ENCODE results near the gene PDE6B. TPM values are rescaled to one million over a fixed set of nuclear protein-coding genes. Genes with fewer than 3 reads are reported as not detected.
"Not testable (repeated sequence)": the region's sequence is repeated elsewhere in the genome, so short reads cannot be mapped to it uniquely, and the experiment has no call there.

The PDE6B gene
- total RNA-seq, 1 donor from 2014 or later, result 3.9 TPM

DNA sequence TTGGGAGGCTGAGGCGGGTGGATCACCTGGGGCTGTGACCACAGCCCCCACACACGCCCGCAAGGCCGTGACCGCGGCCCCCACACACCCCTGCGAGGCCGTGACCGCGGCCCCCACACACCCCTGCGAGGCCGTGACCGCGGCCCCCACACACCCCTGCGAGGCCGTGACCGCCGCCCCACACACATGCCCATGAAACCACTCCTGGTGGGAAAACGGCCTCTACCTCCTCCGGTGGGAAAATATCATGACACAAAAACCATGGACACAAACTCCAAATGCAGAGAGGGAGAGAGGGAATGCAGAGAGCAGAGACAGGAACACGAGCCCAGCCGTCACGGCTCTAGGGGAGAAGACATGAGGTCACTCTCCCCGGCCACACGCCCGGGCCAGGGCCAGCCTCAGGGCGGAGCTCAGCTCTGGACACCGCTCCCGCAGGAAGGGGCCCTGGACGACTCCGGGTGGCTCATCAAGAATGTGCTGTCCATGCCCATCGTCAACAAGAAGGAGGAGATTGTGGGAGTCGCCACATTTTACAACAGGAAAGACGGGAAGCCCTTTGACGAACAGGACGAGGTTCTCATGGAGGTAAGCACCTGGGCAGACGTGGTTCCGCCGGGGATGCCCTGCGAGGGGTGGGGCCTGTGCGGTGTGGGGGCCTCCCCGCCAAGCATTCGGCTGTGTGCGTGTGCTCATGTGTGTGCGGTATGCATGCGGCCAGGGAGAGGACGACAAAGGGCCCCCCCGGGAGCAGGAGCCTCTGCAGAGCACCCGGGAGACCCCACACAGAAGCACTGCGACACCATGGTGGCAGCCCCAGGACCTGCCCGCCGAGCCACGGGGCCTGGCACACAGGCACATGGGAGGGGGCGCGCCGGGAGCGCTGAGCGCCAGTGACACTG is 31.3 kb downstream of the PDE6B start:
- DNase-seq (ENCODE audit: low read depth, low spot score), result no peak

DNA sequence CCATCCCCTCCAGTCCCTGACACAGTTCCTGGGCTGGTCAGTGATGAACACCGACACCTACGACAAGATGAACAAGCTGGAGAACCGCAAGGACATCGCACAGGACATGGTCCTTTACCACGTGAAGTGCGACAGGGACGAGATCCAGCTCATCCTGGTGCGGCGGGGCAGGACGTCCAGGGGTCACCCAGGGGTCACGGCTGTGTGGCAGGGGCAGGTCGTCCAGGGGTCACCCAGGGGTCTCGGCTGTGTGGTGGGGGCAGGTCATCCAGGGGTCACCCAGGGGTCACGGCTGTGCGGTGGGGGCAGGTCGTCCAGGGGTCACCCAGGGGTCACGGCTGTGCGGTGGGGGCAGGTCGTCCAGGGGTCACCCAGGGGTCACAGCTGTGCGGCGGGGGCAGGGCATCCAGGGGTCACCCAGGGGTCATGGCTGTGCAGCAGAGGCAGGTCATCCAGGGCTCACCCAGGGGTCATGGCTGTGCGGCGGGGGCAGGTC is 32.0 kb downstream of the PDE6B start:
- no peak for DNase-seq (ENCODE audit: low read depth, low spot score)

DNA sequence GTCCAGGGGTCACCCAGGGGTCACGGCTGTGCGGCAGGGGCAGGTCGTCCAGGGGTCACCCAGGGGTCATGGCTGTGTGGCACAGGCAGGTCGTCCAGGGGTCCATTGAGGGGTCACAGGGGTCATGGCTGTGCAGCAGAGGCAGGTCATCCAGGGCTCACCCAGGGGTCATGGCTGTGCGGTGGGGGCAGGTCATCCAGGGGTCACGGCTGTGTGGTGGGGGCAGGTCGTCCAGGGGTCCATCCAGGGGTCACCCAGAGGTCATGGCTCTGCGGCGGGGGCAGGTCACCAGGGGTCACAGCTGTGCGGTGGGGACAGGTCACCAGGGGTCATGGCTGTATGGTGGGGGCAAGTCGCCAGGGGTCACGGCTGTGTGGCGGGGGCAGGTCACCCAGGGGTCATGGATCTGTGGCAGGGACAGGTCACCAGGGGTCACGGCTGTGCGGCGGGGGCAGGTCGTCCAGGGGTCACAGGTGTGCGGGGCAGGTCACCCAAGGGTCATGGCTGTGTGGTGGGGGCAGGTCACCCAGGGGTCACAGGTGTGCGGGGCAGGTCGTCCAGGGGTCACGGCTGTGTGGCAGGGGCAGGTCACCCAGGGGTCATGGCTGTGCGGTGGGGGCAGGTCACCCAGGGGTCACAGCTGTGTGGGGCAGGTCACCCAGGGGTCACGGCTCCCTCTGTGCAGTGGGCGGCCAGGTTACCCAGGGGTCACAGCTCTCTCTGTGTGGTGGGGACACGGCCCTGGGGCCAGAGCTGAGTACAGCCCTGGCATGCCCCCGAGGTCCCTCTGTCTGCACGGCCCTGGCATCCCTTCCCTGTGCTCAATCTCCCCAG is 32.7 kb downstream of the PDE6B start:
- no peak for DNase-seq (ENCODE audit: low read depth, low spot score)

DNA sequence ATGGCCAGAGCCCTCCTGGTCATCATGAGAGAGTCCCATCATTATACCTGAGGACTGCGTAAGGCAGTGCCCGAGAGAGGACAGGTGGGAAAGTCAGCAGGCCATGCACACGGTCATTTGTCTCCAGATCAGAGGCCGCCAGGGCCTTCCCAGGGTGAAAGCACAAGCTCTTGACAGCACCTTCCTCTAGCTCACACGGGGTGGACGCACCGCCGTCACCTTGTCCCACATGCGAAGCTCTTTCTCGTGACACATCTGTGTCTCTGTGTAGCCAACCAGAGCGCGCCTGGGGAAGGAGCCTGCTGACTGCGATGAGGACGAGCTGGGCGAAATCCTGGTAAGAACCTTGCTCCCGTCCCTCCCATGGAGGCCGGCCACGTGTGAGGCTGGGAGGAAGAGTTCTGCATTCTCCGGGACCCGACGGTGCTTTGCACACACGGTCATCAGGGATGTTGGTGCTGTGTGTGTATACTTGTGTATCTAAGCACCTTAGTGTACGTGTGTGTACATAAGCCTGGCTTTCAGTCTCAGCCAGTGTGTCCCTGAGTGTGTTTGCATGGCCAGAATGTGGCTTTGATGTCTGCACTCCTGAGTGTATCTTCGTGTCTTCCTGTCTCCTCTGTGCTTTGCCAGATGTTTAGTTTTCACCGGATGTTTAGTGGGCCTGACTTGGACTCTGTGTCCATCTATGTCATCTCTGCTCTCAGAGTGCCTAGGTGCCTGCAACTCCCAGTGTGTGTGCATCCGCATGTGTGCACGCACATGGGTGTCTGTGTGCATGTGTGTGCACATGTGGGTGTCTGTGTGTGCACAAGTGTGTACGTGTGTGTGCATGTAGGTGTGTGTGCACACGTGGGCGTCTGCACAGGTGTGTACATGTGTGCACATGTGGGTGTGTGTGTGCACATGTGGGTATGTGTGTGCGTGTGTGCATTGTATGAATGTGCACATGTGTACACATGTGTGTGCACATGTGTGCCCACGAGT is 33.6 kb downstream of the PDE6B start:
- no peak for DNase-seq (ENCODE audit: low read depth, low spot score)

DNA sequence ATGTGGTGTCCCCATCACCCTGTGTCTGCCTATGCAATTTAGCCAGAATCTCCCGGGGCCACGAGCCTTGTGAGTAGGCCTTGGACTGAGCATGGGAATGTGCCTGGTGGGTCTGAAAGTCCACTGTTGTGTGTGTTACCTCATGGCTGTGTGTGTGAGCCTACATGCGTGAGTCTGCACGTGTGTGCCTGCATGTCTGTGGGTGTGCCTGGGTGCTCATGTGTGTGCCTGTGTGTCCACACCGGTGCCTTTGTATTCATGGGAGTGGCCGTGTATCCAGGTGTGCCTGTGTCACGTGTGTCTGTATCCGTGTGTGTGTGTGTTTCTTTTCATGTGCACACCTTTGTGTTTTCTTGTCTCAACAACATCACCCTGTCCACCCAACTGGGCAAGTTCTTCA is 34.5 kb downstream of the PDE6B start:
- DNase-seq (ENCODE audit: low read depth, low spot score), result no peak

DNA sequence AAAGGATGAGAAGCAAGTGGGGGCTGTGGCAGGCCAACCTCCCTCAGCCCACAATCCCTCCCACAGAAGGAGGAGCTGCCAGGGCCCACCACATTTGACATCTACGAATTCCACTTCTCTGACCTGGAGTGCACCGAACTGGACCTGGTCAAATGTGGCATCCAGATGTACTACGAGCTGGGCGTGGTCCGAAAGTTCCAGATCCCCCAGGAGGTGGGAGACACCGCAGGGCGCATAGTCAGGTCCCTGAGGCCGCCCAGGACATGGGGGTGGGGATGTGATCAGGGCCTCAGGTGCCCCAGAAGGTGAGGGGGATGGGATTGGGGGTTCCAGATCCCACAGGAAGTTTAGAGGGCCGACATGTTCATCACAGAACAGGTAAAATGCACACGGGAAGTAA is 35.0 kb downstream of the PDE6B start:
- DNase-seq (ENCODE audit: low read depth, low spot score), result no peak

DNA sequence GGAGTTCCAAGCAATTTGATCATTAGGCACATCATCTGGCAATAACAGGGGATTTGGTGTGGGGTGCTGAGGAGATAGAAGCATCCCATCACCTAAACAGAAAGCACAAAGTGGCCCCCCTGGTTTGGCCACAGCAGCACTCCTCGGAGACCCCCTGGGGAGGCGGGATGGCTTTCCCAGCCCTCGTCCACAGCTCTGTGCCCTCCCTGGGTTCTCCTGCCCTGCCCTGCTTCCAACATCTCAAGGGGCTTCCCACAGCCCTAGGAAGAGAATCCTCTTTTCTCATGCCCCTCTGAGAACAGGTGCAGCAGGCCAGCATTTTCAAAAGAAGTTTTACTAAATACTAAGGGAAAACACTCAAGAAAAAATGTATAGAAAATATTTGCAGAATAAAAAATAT is 35.9 kb downstream of the PDE6B start:
- no peak for DNase-seq (ENCODE audit: low read depth, low spot score)

DNA sequence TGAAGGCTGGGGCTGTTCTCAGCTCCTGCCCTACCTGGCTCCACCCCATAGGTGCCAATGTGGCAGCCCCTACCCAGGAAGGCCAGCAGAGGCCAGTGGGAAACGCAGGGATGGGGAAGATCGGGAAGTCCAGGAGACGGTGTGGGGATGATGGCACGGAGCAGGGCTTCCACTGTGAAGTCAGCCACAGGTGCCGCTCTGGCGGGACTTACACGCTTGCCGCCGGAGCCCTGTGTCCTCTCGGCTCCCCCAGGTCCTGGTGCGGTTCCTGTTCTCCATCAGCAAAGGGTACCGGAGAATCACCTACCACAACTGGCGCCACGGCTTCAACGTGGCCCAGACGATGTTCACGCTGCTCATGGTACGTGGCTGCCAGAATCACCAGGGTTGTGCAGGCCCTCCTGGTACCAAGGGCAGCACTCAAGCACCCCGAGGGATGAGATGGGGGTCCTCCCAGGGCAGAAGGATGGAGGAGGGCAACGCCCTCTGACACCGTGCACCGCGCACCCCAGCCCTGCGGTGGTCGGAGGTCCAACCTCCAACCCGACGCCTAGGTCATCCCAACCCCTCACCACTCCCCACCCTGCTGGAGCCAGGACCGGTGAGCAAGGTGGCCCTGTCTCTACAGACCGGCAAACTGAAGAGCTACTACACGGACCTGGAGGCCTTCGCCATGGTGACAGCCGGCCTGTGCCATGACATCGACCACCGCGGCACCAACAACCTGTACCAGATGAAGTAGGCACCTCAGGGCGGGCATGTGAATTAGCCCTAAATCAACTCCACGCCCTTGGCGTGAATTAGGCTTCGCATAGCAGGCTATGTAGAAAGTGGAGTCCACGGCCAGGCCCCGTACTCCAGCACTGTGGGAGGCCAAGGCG is 36.7 kb downstream of the PDE6B start:
- no peak for DNase-seq (ENCODE audit: low read depth, low spot score)

DNA sequence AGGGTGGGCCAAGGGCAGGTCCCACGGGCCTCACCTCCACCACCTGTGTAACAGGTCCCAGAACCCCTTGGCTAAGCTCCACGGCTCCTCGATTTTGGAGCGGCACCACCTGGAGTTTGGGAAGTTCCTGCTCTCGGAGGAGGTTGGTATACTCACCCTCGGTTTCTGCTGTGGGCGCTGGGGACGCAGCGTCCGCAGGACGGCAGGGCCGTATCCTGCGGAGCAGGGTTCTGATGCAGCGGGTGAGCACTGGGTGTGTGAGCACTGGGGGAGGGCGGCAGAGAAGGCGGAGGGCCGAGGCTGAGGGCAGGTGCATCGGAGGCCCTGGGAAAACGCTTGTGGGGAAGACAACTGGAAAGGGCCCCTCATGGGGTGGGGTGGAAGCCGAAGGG is 37.7 kb downstream of the PDE6B start:
- no peak for DNase-seq (ENCODE audit: low read depth, low spot score)

DNA sequence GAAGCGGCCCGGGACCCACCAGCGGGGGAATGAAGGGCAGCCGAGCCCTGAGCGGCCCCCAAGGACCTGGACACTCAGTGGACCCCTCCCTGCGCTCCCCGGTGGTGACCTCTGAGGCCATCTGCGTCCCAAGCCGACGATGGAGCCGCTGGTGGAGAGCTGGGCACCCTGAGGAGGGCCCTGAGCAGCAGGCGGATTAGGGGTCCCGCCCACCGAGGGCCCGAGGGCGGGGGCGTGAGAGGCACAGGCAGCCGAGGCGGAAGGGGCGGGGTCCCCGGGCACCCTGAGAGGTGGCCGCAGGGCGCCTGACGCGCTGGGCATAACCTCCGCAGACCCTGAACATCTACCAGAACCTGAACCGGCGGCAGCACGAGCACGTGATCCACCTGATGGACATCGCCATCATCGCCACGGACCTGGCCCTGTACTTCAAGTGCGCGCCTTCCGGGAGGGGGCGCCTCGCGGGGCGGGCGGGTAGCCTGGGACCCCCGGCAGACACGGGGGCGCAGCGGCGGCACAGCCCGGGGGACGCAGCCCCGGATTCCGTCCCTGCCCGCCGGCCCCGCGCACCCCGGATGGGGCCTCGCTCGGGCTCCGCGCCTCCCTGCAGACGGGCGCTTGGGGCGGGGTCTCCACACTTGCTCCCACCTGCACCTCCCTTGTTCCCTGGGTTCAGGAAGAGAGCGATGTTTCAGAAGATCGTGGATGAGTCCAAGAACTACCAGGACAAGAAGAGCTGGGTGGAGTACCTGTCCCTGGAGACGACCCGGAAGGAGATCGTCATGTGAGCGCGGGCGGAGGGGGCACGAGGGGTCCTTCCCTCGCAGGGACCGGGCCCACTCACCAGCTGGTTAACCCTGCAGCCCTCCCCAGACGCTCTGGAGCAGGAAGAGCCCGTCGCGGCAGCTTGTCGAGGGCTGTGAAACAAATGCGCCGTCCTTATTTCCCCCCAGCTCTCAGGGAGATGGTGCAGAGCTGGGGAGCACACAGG is 38.4 kb downstream of the PDE6B start:
- DNase-seq (ENCODE audit: low read depth, low spot score), result no peak

DNA sequence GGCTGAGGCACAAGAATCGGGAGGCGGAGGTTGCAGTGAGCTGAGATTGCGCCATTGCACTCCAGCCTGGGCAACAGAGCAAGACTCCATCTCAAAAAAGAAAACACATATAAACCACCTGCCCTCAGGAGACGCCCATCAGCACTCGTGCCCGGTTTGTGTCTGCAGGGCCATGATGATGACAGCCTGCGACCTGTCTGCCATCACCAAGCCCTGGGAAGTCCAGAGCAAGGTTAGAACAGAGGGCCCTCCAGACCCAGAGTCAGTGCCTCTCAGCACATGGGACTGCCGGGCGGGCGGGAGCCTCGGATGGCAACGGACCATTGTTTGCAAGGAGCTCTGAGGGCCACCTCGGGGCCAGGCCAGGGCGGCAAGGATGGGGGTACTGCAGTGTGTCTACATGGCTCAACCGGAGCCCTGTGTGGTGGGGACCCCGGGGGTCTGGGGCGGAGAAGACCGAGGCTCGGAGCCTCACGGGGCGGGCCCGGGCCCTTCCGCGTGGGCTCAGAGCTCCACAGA is 39.4 kb downstream of the PDE6B start:
- DNase-seq (ENCODE audit: low read depth, low spot score), result no peak

DNA sequence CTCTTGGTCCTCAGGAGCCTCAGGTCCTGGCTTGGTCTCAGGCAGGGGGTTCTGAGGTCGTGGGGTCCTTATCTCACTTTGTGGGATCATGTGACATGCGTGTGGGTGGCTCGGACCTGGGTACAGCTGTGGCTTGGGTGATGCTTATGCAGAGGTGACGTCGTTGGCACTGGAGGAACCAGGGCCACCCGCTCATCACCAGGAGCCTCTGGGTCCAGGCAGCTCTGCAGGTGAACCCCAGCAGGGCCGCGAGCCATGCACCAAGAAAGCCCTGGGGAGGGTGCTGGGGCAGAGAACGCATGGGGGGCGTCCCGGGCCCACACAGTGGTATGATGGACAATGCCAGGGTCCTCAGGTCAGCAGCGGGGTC is 40.0 kb downstream of the PDE6B start:
- DNase-seq (ENCODE audit: low read depth, low spot score), result no peak

DNA sequence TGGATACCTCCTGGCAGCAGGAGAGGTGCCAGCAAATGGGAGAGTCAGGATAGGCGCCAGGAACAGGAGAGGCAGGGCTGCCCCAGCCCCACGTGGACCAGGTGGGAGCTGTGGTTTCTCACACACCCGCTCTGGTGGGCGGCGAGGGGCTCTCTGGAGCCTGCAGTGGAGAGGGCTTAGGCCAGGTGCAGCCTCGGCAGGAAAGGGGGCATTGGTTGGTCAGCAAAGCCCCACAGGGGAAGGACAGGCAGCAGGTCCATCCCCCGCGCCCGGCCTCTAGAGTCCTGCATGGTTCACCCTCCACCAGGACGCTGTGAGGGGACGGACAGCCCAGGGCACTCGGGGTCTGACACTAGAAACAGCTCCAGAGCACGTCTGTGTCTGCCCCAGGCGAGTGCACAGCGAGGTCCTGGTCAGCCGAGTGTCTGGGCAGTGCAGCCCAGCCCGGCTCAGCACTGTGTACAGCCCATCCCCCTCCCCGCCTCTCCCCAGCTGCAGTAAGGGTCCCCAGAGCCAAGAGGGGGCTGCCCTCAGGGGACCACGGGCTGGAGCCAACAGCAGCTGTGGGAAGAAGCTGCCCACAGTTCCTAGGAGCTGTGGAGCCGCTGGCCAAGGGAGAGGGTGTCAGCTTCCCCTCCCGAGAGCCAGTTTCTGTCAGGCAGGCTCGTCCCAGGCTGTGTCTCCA is 40.5 kb downstream of the PDE6B start:
- no peak for DNase-seq (ENCODE audit: low read depth, low spot score)

DNA sequence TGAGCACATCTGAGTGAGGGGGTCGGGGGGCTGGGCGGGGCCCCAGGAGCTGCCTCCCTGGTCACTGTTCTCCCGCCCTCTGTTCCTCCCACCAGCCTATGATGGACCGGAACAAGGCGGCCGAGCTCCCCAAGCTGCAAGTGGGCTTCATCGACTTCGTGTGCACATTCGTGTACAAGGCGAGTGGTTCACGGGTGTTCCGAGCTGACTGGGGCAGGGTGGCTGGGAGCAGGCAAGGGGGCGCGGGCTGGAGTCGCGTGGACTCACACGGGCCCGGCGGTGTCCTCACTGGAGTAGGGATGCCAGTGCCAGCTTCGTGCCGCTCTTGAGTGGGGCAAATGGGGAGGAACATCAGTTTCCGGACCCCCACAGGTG is 41.0 kb downstream of the PDE6B start:
- DNase-seq (ENCODE audit: low read depth, low spot score), result no peak

DNA sequence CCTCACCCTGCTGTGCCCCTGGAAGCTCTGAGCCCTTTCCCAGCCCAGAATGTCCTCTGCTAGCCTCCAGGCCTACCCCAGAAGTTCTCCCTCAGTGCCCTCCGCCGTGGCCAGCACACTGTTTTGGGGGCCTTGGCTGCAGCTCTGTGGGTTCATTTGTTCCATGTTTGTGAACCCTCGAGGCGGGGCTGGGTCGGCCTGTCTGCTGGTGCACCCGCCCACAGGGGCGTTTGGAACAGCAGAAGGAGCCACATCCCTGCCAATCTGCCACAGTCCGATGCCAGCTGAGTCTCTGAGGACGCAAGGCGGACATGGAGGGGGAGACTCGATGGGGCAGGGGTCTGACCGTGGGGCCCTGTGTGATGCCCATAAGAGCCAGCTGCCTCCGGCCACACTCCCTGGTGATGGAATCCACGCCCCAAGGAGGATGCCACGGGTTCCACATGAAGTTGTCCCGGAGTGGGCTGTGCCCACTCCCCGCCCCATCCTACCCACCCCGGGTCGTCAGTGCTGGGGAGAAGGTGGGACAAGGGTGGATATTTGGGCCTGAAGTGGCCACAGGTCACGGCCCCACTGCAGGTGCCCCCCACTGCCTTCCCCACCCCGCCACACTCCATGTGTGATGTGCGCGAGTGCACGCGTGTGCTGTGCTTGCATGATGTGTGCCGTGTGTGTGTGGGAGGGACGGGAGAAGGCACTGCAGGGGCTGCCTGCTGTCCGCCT is 41.6 kb downstream of the PDE6B start:
- DNase-seq (ENCODE audit: low read depth, low spot score), result no peak

DNA sequence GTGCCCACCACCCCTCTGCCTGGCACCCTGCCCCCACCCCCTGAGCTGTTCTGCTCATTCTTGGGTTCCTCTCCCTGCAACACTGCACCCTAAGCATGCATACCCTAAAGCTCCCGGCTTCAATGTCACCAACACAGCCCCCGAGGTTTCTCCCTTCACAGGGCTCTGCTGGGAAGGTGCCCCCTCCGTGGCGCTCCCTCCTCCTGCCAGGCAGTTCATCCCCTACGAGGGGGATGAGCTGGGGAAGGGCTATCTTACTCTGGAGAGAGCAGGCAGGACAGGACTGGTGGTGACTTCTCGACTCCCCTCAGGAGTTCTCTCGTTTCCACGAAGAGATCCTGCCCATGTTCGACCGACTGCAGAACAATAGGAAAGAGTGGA is 42.2 kb downstream of the PDE6B start:
- DNase-seq (ENCODE audit: low read depth, low spot score), result no peak

DNA sequence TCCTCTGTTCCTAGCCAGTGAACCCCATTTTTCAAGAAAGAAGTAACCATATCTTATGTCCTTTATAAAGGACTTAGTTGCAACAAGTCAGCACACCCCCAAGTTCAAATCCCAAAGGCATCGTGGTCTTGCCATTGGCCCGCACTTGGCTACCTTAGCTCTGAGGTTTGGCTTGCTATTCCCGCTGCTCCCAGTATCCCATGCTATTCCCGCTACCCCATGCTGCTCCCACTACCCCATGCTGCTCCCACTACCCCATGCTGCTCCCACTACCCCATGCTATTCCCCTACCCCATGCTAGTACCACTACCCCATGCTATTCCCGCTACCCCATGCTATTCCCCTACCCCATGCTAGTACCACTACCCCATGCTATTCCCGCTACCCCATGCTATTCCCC is 42.8 kb downstream of the PDE6B start:
- not testable (repeated sequence) for DNase-seq (ENCODE audit: low read depth, low spot score)
